Stimulated activated CD4-positive, alpha-beta T cell treated with anti-CD3 and anti-CD28 coated beads, Interleukin-1b, Interleukin-23, amount 100 ng/mL, for 24 hours (primary cell): Measurements from ENCODE around the gene KLHDC7B.
A peak's percentile ranks its signal among the peaks of the same experiment; 100 is the strongest.
"Not testable (repeated sequence)": the region's sequence is repeated elsewhere in the genome, so short reads cannot be mapped to it uniquely, and the experiment has no call there.

ENCODE experiments used
- DNase-seq, 4 experiments: peaks; one replicate each; pipeline ENCODE4 v3.0.0-alpha.2; 2020; ENCODE audit warnings: low read depth in 4 of 4, low spot score in 1 of 4

The KLHDC7B gene

GRCh38 chr22:50529416-50529896, 16.2 kb upstream of the KLHDC7B start:
- DNase-seq, result no peak

- peak in 2 of 4 experiments; percentile 40 to 69 for DNase-seq
These were observed 15.7 kb upstream of the KLHDC7B start, which contains the start of gene TYMP for GRCh38 chr22:50529897-50530579. TSS of gene TYMP (minus strand) at chr22:50530012. CDS start at chr22:50529709, 303 bp downstream.

GRCh38 chr22:50530580-50530876, 15.2 kb upstream of the KLHDC7B start:
- DNase-seq, result no peak

GRCh38 chr22:50530877-50531545, 14.7 kb upstream of the KLHDC7B start:
- DNase-seq, result peak in 3 of 4 experiments; percentile 55 to 77 (median 76)

- peak in 2 of 4 experiments; percentile 42 to 65 for DNase-seq
These were observed 14.1 kb upstream of the KLHDC7B start for GRCh38 chr22:50531546-50531961.

- no peak for DNase-seq
These were observed 13.6 kb upstream of the KLHDC7B start for GRCh38 chr22:50531962-50532674.

- no peak for DNase-seq
These were observed 12.6 kb upstream of the KLHDC7B start for GRCh38 chr22:50532824-50533796.

GRCh38 chr22:50533856-50534711, 11.6 kb upstream of the KLHDC7B start:
- DNase-seq, result not testable (repeated sequence)

GRCh38 chr22:50535113-50535512, 10.6 kb upstream of the KLHDC7B start:
- no peak for DNase-seq

GRCh38 chr22:50536226-50536625, 9.5 kb upstream of the KLHDC7B start:
- no peak for DNase-seq

GRCh38 chr22:50537765-50538164, 7.9 kb upstream of the KLHDC7B start:
- DNase-seq, result no peak

- DNase-seq, result no peak
These were observed 5.3 kb upstream of the KLHDC7B start for GRCh38 chr22:50540381-50540780.

GRCh38 chr22:50541667-50542026, 4.1 kb upstream of the KLHDC7B start:
- DNase-seq, result not testable (repeated sequence)

GRCh38 chr22:50542416-50542927, 3.2 kb upstream of the KLHDC7B start:
- no peak for DNase-seq

GRCh38 chr22:50544078-50544745, 1.5 kb upstream of the KLHDC7B start:
- DNase-seq, result peak; percentile 56 to 79 (median 71)

- no peak for DNase-seq
These were observed 899 bp upstream of the KLHDC7B start for GRCh38 chr22:50544746-50545253.

- DNase-seq, result no peak
These were observed 895 bp downstream of the KLHDC7B start for GRCh38 chr22:50546326-50547262.
